ENCODE results near the gene VANGL2.

Gene VANGL2

DNA sequence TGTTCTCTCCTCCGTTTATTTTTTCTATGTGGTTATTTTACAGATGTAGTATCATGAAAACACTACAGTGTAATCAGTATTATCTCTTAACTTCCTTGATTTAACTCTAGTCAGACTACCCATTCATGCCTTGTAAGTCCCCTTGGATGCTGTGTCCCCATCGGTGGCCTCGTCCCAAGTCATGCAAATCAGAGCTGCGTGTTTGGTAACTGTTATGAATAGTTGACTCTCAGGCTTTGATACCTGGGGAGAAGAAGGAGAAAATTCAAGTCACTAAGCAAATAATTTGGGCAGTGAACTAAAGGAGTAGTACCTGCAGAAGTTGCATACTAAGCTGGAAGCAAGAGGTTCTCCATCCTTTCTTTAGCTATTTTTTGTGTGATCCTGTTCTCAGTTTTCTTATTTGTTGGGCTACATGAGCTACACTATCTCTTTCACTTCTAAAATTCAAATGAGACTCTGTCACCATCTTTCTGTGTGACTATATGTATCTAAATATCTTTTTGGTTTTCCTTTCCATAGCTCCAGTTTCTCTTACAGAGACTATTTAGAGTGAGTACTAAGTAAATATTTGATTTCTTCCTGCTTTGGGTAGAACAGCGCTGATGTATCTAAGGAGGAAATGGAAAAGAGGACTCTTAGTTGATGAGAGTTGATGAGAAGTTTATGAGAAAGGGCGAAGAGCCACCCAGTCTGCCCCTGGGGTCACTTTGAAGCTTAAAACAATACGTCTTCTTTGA, 50.9 kb downstream of the VANGL2 start:
- Histone ChIP-seq H3K9ac (ENCODE audit: insufficient read length, low read depth) (no peak overlapping the region), H3K9me3 (ENCODE audit: insufficient read depth, low read length) (no peaks in the 10 kb centered on the region), H3K36me3 (ENCODE audit: insufficient read depth, insufficient read length, low read length) (no peaks in the 10 kb centered on the region), H3K4me1 (ENCODE audit: insufficient read depth, insufficient read length) (no peaks in the 10 kb centered on the region), H3K27me3 (ENCODE audit: insufficient read depth, insufficient read length) (no peaks in the 10 kb centered on the region), H3K4me3 (ENCODE audit: insufficient read length, low read depth) (no peak overlapping the region)
- TF ChIP-seq YY1 (IDR thresholded peaks at IDR 0.05; ENCODE audit: insufficient read depth, insufficient read length) (no peak), ZNF274 (IDR thresholded peaks at IDR 0.05; ENCODE audit: low read depth, low read length) (no peak)
- no peak for DNase-seq (ENCODE audit: low read depth, low spot score)

DNA sequence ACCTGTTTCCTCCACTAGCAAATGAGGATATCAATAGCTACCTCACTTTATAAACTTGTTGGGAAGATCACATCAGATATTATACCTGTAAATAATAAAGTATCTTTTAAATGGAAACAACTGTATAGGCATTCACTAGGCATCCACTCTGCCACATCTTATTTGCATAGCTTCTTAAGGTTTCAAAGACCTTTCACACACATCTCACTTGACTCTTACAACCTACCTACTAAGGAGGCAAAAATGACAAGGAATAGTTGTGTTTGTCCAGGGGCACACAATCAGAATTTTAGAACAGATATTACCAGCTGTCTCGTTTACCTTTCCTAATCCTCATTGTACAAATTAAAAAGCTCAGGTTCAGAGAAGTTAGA, 51.5 kb downstream of the VANGL2 start:
- no peak for DNase-seq (ENCODE audit: low read depth, low spot score)
- no peak overlapping the region for H3K9ac ChIP-seq (ENCODE audit: insufficient read length, low read depth)
- no peaks in the 10 kb centered on the region for H3K9me3 ChIP-seq (ENCODE audit: insufficient read depth, low read length)
- H3K36me3 ChIP-seq (ENCODE audit: insufficient read depth, insufficient read length, low read length): no peaks in the 10 kb centered on the region
- H3K27me3 ChIP-seq (ENCODE audit: insufficient read depth, insufficient read length): no peaks in the 10 kb centered on the region
- no peak for TF ChIP-seq YY1 (IDR thresholded peaks at IDR 0.05; ENCODE audit: insufficient read depth, insufficient read length)
- no peak for TF ChIP-seq ZNF274 (IDR thresholded peaks at IDR 0.05; ENCODE audit: low read depth, low read length)
- no peak for TF ChIP-seq SUZ12 (IDR thresholded peaks at IDR 0.05; ENCODE audit: extremely low read depth, insufficient read depth, insufficient read length)
- H3K4me3 ChIP-seq (ENCODE audit: insufficient read length, low read depth): no peak overlapping the region
- H3K4me1 ChIP-seq (ENCODE audit: insufficient read depth, insufficient read length): no peaks in the 10 kb centered on the region

DNA sequence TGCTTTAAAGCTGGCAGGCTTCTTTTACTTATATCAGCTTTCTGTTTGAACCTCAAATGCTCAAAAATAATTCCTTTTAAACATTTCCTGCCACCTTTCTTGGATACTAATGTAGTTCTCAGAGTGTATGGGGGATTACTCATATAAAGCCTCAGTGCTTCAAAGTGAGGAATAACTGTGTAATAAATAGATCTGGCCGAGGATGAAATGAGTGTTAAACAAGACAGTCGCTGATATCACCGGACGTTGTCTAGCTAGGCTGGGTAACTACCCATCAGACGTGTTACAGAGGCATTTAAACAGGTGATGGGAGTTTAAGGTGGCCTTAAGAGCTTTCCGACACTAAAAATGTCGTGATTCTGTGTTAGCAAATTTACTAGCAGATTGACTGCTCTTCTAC, 53.1 kb downstream of the VANGL2 start:
- no peak for DNase-seq (ENCODE audit: low read depth, low spot score)
- Histone ChIP-seq H3K9me3 (ENCODE audit: insufficient read depth, low read length) (no peaks in the 10 kb centered on the region), H3K4me1 (ENCODE audit: insufficient read depth, insufficient read length) (no peaks in the 10 kb centered on the region), H3K4me3 (ENCODE audit: insufficient read length, low read depth) (no peak overlapping the region), H3K36me3 (ENCODE audit: insufficient read depth, insufficient read length, low read length) (no peaks in the 10 kb centered on the region), H3K27me3 (ENCODE audit: insufficient read depth, insufficient read length) (no peaks in the 10 kb centered on the region), H3K9ac (ENCODE audit: insufficient read length, low read depth) (no peak overlapping the region)
- TF ChIP-seq ZNF274 (IDR thresholded peaks at IDR 0.05; ENCODE audit: low read depth, low read length) (no peak), YY1 (IDR thresholded peaks at IDR 0.05; ENCODE audit: insufficient read depth, insufficient read length) (no peak), SUZ12 (IDR thresholded peaks at IDR 0.05; ENCODE audit: extremely low read depth, insufficient read depth, insufficient read length) (no peak)

DNA sequence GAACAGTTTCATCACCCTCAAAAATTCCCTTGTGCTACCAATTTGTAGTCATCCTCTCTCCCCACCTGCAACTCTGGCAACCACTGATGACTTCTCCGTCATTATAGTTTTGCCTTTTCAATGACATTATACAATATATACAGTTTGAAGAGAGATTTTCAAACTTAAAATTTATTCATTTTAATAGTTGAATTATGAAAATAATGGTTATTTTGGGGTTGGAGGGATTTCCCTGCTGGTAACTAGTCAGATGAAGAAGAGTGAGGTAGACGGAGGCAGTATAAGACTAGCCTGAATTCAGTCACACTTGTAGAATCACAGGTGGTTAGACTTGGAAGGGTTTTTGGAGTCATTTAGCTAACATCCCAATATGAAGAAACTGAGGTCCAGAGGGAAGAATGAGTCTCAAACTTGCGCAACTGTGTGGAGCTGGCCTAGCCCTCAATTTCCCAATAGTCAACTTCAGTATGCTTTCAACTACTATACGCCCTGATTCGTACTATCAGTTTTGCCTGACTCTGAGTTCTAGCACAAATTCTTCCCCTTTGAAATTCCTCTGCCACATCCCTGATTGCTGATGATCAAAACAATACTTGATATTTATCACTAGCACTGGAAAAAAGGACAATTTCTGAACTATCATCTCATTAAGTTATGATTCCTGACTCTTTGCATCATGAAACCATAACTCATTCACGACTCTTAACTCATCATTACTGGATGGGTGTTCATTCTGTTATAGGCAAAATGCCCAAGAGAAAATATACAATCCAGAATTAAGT, 54.2 kb downstream of the VANGL2 start:
- Histone ChIP-seq H3K27me3 (ENCODE audit: insufficient read depth, insufficient read length) (no peaks in the 10 kb centered on the region), H3K9ac (ENCODE audit: insufficient read length, low read depth) (no peak overlapping the region)

DNA sequence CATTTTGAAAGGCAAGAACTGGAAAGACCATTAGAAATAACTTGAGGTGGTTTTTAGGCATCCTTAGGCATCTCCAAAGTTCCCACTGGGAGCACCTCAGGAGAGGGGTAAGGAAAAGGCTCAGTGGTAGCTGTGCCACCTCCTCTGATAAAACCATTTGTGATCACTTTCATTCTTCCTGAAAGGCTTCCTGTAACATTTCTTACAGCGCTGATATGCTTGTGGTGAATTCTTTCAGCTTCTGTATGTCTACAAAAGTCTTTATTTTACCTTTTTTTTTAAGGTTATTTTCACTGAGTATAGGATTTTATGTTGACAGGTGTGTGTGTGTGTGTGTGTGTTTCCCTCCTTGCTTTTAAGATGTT, 54.8 kb downstream of the VANGL2 start:
- no peak for DNase-seq (ENCODE audit: low read depth, low spot score)
- Histone ChIP-seq H3K4me1 (ENCODE audit: insufficient read depth, insufficient read length) (peaks cover 1% of the 10 kb centered on the region), H3K27me3 (ENCODE audit: insufficient read depth, insufficient read length) (no peaks in the 10 kb centered on the region), H3K9me3 (ENCODE audit: insufficient read depth, low read length) (no peaks in the 10 kb centered on the region), H3K36me3 (ENCODE audit: insufficient read depth, insufficient read length, low read length) (no peaks in the 10 kb centered on the region), H3K9ac (ENCODE audit: insufficient read length, low read depth) (no peak overlapping the region), H3K4me3 (ENCODE audit: insufficient read length, low read depth) (no peak overlapping the region)
- TF ChIP-seq ZNF274 (IDR thresholded peaks at IDR 0.05; ENCODE audit: low read depth, low read length): no peak
- TF ChIP-seq SUZ12 (IDR thresholded peaks at IDR 0.05; ENCODE audit: extremely low read depth, insufficient read depth, insufficient read length): no peak
- no peak for TF ChIP-seq YY1 (IDR thresholded peaks at IDR 0.05; ENCODE audit: insufficient read depth, insufficient read length)

More for the DNA sequence above, 54.2 kb downstream of the VANGL2 start:
- Histone ChIP-seq H3K4me1 (ENCODE audit: insufficient read depth, insufficient read length) (no peaks in the 10 kb centered on the region), H3K36me3 (ENCODE audit: insufficient read depth, insufficient read length, low read length) (no peaks in the 10 kb centered on the region), H3K4me3 (ENCODE audit: insufficient read length, low read depth) (no peak overlapping the region), H3K9me3 (ENCODE audit: insufficient read depth, low read length) (no peaks in the 10 kb centered on the region)
- DNase-seq (ENCODE audit: low read depth, low spot score): no peak
- TF ChIP-seq ZNF274 (IDR thresholded peaks at IDR 0.05; ENCODE audit: low read depth, low read length) (no peak), YY1 (IDR thresholded peaks at IDR 0.05; ENCODE audit: insufficient read depth, insufficient read length) (no peak), SUZ12 (IDR thresholded peaks at IDR 0.05; ENCODE audit: extremely low read depth, insufficient read depth, insufficient read length) (no peak)

DNA sequence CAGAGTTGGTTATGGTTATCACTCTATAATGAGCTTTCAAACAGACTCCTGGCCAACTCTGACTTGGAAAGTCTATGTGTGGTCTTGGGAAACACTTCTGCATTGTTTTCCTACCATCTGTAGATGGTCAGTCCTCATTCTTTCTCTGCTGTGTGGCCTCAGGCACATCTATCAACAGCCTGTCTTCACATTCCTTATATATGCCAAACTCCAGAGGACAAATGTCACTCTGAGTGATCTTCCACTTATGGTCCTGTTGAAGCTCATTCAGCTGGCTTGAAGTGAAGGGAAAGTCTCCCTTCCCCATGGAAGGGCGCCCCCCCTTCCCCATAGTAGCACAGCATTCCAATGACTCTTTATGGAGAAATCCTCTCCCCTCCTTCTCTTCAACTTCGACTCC, 58.7 kb downstream of the VANGL2 start:
- no peaks in the 10 kb centered on the region for H3K36me3 ChIP-seq (ENCODE audit: insufficient read depth, insufficient read length, low read length)

DNA sequence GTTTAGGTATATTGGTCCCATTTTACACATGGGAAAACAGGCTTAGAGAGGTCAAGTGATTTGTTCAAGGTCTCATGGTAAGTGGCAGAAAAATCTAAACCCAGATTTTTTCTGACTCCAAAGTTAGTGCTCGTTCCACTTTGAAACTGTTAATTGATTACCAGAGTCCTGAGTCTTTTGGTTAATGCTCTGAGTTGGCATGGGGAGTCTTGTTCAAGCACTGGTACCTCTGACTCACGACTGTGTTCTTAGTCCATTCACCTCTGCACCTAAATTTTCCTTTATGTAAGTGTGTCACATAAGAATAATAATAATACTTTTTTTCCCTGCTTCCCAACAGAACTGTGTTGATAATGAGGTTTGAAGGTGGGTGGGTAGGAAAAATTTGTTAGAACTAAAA, 59.3 kb downstream of the VANGL2 start:
- no peak overlapping the region for H3K4me3 ChIP-seq (ENCODE audit: insufficient read length, low read depth)
- H3K36me3 ChIP-seq (ENCODE audit: insufficient read depth, insufficient read length, low read length): no peaks in the 10 kb centered on the region
- peaks cover 2% of the 10 kb centered on the region for H3K4me1 ChIP-seq (ENCODE audit: insufficient read depth, insufficient read length)
- no peak for TF ChIP-seq YY1 (IDR thresholded peaks at IDR 0.05; ENCODE audit: insufficient read depth, insufficient read length)
- no peak for TF ChIP-seq SUZ12 (IDR thresholded peaks at IDR 0.05; ENCODE audit: extremely low read depth, insufficient read depth, insufficient read length)
- no peak for TF ChIP-seq ZNF274 (IDR thresholded peaks at IDR 0.05; ENCODE audit: low read depth, low read length)
- DNase-seq (ENCODE audit: low read depth, low spot score): no peak
- no peaks in the 10 kb centered on the region for H3K9me3 ChIP-seq (ENCODE audit: insufficient read depth, low read length)
- no peaks in the 10 kb centered on the region for H3K27me3 ChIP-seq (ENCODE audit: insufficient read depth, insufficient read length)
- H3K9ac ChIP-seq (ENCODE audit: insufficient read length, low read depth): no peak overlapping the region

More for the DNA sequence above, 58.7 kb downstream of the VANGL2 start:
- Histone ChIP-seq H3K27me3 (ENCODE audit: insufficient read depth, insufficient read length) (no peaks in the 10 kb centered on the region), H3K9ac (ENCODE audit: insufficient read length, low read depth) (no peak overlapping the region), H3K9me3 (ENCODE audit: insufficient read depth, low read length) (no peaks in the 10 kb centered on the region), H3K4me1 (ENCODE audit: insufficient read depth, insufficient read length) (peaks cover 2% of the 10 kb centered on the region), H3K4me3 (ENCODE audit: insufficient read length, low read depth) (no peak overlapping the region)
- no peak for TF ChIP-seq SUZ12 (IDR thresholded peaks at IDR 0.05; ENCODE audit: extremely low read depth, insufficient read depth, insufficient read length)
- TF ChIP-seq YY1 (IDR thresholded peaks at IDR 0.05; ENCODE audit: insufficient read depth, insufficient read length): no peak
- TF ChIP-seq ZNF274 (IDR thresholded peaks at IDR 0.05; ENCODE audit: low read depth, low read length): no peak
- DNase-seq (ENCODE audit: low read depth, low spot score): no peak
